NCI-H345 (cell line): ENCODE results near the gene TOLLIP.
"Not testable (repeated sequence)": the region's sequence is repeated elsewhere in the genome, so short reads cannot be mapped to it uniquely, and the experiment has no call there.

Experiments
- DNase-seq: peaks from one replicate; lab custom pipeline; 2025; lab: John Stamatoyannopoulos, UW

TOLLIP gene

DNA sequence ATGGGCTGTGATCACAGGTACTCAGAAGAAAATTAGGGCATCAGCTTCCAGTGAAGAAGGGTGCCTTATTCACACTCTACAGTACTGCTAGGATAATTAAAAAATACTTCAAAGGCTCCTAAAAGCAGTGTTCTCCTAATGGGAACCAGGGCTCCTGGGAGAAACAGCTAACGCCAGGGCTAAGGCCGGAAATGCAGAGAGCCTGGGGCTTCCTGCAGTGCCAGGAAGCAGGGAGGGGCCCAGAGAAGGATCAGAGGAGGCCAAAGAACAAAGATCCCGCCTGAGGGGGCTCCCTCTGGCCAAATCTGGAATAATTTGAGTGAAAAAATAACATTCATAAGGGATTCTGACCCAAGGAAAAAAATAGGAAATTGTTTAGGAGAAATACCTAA is 27.5 kb downstream of the TOLLIP start:
- no peak for DNase-seq

GRCh38 chr11:1281326-1281973 is 28.0 kb downstream of the TOLLIP start:
- DNase-seq = no peak

- DNase-seq = no peak
Observed at GRCh38 chr11:1280116-1281035, 29.1 kb downstream of the TOLLIP start.

GRCh38 chr11:1279674-1280055 is 29.8 kb downstream of the TOLLIP start:
- no peak for DNase-seq

DNA sequence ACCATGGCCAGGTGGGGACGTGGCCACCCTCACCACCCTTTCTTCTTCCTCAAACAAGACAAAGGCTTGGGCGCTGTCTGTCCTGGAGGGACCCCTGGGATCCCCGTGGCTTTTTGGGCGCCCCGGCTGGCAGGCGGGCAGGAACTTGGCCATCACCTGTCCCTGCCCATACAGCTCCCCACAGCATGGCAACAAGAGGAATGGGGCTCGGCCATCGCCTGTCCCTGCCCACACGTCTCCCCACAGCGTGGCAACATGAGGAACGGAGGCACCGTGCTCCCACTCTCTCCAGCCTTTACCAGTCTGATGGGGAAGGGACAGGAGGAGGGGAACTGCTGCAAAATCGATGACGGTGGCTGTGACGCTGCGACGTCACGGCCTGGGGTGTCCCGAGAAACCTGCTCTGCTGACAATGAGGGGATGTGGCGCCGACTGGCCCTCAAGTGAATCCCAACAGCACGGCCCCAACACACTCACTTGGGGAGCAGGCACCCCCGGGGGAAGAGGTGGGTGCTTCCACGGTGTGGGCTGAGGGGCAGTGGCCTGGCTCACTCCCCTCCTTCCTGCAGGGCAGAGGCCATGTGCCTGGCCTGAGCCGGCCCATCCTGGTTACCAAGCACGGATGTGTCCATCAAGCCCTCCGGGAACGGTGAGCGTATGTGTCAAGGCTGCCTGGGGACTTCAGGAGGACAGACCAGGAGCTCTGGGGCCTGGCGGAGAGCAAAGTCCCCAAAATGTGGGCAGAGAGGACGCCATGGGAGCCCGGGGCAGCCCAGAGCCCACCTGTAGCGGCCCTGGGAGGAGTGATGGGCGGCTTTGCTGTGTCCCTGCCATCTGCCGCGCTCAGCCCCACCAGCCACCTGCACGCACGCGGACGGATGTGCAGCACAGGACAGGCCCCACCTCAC is 30.4 kb downstream of the TOLLIP start:
- DNase-seq = no peak

DNA sequence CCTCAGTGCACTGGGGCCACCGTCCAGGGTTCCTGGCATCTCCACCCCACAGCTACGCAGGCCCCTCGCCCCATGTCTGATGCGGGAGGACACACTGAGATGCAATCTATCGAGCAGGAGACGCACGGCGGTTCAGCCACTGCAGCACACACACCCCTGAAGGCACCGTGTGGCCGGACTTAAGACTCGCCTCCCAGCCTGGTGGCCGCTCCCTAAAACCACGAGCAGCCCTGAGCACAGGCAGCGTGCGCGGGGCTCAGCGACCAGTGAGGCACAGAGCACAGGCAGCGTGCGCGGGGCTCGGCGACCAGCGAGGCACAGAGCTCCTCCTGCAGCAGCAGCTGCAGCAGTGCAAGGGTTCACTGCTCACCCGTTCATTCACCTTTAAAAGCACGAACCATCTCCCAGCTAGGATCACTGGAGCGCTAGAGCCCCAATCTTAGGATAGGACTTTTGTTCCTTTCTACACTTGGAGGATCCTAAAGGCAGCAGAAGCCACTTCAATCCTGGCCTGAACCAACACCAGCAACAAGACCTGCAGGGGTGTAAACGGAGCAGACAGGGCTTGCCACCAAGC is 31.4 kb downstream of the TOLLIP start:
- DNase-seq = no peak

DNA sequence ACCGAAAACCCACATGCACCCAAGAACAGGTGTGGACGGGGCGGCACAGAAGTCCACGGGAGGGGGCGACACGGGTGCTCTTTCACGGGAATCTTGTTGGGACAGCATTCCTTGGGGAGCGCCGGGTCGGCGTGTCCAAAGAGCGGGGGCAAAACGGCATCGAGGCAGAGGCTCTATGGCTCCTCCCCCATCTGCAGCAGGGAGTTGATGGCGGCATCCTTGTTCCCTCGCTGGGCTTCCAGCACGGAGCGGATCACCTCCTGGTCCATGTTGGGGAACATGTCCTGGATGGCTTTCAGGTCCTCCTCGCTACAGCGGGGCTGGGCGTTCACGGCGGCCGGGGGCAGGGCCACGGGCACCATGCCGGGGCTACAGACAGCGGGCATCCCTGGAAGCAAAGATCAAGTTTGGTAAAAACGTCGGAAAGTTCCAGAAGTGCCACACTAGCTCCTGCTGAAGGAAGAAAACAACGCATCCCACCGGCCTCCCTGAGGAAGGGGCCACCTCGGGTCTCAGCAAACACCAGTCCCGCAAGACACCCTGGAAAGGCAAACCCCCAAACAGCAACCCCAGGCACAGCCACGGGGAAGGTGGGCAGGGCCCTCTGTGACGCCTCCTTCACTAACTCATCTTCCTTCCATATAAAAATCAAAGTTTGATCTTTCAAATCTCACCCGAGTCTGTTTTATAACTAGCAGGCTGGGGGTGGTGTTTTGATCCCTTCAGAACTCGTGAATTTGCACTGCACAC is 32.4 kb downstream of the TOLLIP start:
- no peak for DNase-seq

- DNase-seq = no peak
Observed at GRCh38 chr11:1276041-1276790, 33.2 kb downstream of the TOLLIP start.

DNA sequence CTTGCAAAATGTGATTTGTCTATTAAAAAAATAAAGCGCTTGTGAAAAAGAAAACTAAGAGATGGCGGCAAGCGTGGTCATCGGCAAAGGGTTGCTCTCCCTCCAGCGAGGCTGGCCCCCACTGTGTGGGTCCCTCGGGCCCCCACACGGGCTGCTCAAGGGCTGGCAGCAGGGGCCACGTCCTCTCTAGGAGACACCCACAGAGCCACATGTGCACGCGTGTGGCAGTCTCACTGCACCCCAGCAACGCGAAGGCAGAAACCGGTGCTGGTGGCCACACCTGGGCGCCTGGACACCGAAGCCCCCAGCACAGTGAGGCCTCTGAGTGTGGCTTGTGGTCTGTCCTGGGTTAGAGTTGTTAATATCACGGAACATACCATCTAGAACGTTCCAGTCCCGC is 34.4 kb downstream of the TOLLIP start:
- DNase-seq = no peak

GRCh38 chr11:1274501-1274900 is 34.9 kb downstream of the TOLLIP start:
- DNase-seq = no peak

DNA sequence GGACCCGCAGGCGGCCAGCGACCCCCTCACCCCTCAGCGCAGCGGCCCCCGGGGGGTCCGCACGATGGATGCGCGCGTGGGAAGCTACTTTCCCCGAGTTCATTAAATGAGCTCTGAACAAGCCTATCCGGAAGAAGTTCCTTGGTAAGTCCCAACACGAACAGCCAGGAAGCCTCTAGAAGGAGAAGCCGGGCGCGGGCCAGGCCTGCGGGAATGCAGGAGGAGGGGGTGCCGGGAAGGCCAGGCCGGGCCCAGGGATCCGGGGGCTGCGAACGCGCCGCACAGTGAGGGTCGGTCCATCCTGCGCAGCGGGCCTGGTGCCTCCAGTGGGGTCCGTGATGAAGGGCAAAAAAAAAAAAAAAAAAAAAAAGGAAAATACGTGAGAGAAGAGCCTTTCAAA is 36.9 kb downstream of the TOLLIP start:
- DNase-seq = no peak

GRCh38 chr11:1271927-1272326 is 37.5 kb downstream of the TOLLIP start:
- DNase-seq = no peak

DNA sequence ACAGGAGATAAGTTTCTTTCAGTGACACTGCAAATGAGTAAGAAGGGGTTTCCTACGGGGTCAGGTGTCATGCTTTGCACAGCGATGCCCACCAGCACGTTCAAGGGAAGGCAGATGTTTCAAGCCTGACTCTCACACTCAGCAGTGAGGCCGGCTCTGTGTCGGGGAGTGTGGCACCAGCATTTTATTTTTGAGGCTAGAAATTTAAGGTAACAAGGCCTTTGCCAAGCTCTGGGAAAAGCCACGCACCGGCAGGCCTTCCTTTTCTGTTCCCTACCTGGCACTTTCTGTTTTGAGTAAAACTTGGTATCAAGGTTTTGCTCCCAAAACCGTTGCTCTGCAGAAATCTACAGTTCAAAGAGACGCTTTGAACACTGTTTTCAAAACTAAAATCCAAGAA is 38.0 kb downstream of the TOLLIP start:
- DNase-seq = no peak

GRCh38 chr11:1271002-1271401 is 38.4 kb downstream of the TOLLIP start:
- DNase-seq = no peak

GRCh38 chr11:1270476-1270875 is 39.0 kb downstream of the TOLLIP start:
- no peak for DNase-seq

DNA sequence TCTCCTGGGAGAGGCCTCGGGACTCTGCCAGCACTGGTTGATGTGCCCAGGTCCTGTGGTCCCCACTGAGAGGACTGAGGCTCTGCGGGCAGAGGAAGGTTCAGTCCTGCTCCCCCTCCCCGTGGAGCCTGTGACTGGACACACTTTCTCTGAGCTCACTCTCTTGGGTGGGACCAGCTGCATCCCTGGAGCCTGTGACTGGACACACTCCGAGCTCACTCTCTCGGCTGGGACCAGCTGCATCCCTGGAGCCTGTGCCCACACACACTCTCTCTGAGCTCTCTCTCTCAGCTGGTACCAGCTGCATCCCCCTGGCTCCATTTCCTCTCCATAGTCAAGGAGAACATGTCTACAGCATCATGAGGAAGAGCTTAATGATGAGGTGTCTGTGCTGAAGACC is 39.5 kb downstream of the TOLLIP start:
- DNase-seq = no peak

GRCh38 chr11:1267441-1268100 is 41.9 kb downstream of the TOLLIP start:
- no peak for DNase-seq

- DNase-seq = not testable (repeated sequence)
Observed at GRCh38 chr11:1266976-1267375, 42.5 kb downstream of the TOLLIP start.

DNA sequence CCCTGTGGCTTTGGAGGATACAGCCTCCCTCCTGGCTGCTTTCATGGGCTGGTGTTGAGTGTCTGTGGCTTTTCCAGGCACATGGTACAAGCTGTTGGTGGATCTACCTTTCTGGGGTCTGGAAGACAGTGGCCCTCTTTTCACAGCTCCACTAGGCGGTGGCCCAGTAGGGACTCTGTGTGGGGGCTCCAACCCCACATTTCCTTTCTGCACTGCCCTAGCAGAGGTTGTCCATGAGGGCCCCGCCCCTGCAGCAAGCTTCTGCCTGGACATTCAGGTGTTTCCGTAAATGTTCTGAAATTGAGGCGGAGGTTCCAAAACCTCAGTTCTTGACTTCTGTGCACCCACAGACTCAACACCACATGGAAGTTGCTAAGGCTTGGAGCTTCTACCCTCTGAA is 44.0 kb downstream of the TOLLIP start:
- DNase-seq = not testable (repeated sequence)

DNA sequence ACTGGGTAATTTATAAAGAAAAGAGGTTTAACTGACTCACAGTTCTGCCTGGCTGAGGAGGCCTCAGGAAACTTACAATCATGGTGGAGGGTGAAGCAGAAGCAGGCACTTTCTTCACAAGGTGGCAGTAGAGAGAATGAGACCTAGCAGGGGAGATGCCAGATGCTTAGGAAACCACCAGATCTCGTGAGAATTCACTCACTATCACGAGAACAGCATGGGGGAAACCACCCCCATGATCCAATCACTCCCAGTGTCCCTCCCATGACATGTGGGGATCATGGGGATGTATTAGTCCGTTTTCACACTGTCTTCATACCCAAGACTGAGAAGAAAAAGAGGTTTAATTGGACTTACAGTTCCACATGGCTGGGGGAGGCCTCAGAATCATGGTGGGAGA is 45.0 kb downstream of the TOLLIP start:
- peak; percentile 24 for DNase-seq
